CD14-positive monocyte (primary cell): ENCODE data around the gene ZNF423. TPM values are rescaled to one million over a fixed set of nuclear protein-coding genes. Genes with fewer than 3 reads are reported as not detected.
A peak's percentile ranks its signal among the peaks of the same experiment; 100 is the strongest.

ENCODE experiments used
- DNase-seq, 3 donors: peaks; one replicate each; pipeline ENCODE4 v3.0.0-alpha.2; 2011 to 2022
- H2AFZ ChIP-seq: 2 replicates; pipeline ENCODE4 v1.6.0; 2012; ENCODE audit warnings: mild to moderate bottlenecking, low read depth, low read length, inconsistent platforms; ENCODE audit not compliant: insufficient read depth, poor library complexity, severe bottlenecking
- H3K27ac ChIP-seq, 2 donors: 1 replicate in 1 of 2; 2 replicates in 1 of 2; pipeline ENCODE4 v1.5.1; 2012 to 2013; ENCODE audit warnings: low read length in 2 of 2, control low read depth in 1 of 2, inconsistent platforms in 1 of 2, low read depth in 1 of 2, mild to moderate bottlenecking in 1 of 2
- H3K27me3 ChIP-seq, 2 donors: one replicate each; pipeline versions ENCODE4 v1.6.0 to v1.6.1; 2011 to 2013; ENCODE audit warnings: low read length in 2 of 2; ENCODE audit not compliant: control insufficient read depth in 2 of 2, insufficient read depth in 2 of 2
- H3K36me3 ChIP-seq, 2 donors: replicated peaks in 1 of 2; 1 replicate in 1 of 2; 2 replicates in 1 of 2; pipeline versions ENCODE4 v1.5.1 to v1.6.1; 2012 to 2013; ENCODE audit warnings: low read length in 2 of 2, control low read depth in 1 of 2, inconsistent platforms in 1 of 2, mild to moderate bottlenecking in 1 of 2; ENCODE audit not compliant: insufficient read depth in 2 of 2, control insufficient read depth in 1 of 2
- H3K4me1 ChIP-seq, 2 donors: 1 replicate in 1 of 2; 2 replicates in 1 of 2; pipeline versions ENCODE4 v1.5.1 to v1.6.1; 2012 to 2013; ENCODE audit warnings: low read length in 2 of 2, control low read depth in 1 of 2, inconsistent platforms in 1 of 2, mild to moderate bottlenecking in 1 of 2, moderate library complexity in 1 of 2; ENCODE audit not compliant: insufficient read depth in 2 of 2, control insufficient read depth in 1 of 2
- H3K4me2 ChIP-seq: replicated peaks from 2 replicates; pipeline ENCODE3; 2012; ENCODE audit warnings: low read length, moderate library complexity, mild to moderate bottlenecking; ENCODE audit not compliant: poor library complexity, severe bottlenecking; ENCODE audit errors: extremely low read depth
- H3K4me3 ChIP-seq, 3 experiments: fragments of 200-600 bp in 1 of 3; sonication (generic) in 1 of 3; replicated peaks in 1 of 3; 1 replicate in 2 of 3; 2 replicates in 1 of 3; pipeline ENCODE4 v1.5.1; 2011 to 2013; ENCODE audit warnings: low read length in 3 of 3, mild to moderate bottlenecking in 3 of 3, control low read depth in 2 of 3, low read depth in 2 of 3, inconsistent platforms in 1 of 3, moderate library complexity in 1 of 3
- H3K79me2 ChIP-seq: 2 replicates; pipeline ENCODE4 v1.6.0; 2012; ENCODE audit warnings: mild to moderate bottlenecking, control low read depth, inconsistent platforms, low read length, moderate library complexity; ENCODE audit not compliant: insufficient read depth
- H3K9ac ChIP-seq: 2 replicates; pipeline ENCODE4 v1.6.0; 2017; ENCODE audit warnings: low read length, mild to moderate bottlenecking; ENCODE audit not compliant: insufficient read depth, poor library complexity, severe bottlenecking
- H3K9me3 ChIP-seq, 2 donors: replicated peaks in 1 of 2; 1 replicate in 1 of 2; 2 replicates in 1 of 2; pipeline versions ENCODE4 v1.5.1 to v1.6.1; 2012 to 2013; ENCODE audit warnings: low read length in 2 of 2, control low read depth in 1 of 2; ENCODE audit not compliant: control insufficient read depth in 1 of 2, insufficient read depth in 1 of 2
- H4K20me1 ChIP-seq: 2 replicates; pipeline ENCODE4 v1.6.0; 2012; ENCODE audit warnings: mild to moderate bottlenecking, low read length, control low read depth, moderate library complexity; ENCODE audit not compliant: insufficient read depth
- H3K27ac Mint-ChIP-seq, 7 donors: one replicate each; pipeline ENCODE4 v1.8.0; 2020; ENCODE audit warnings: mild to moderate bottlenecking in 7 of 7, mixed read lengths in 7 of 7, moderate library complexity in 6 of 7, inconsistent platforms in 2 of 7
- H3K27me3 Mint-ChIP-seq, 3 donors: one replicate each; pipeline ENCODE4 v1.8.0; 2021 to 2022; ENCODE audit warnings: low read depth in 3 of 3, mild to moderate bottlenecking in 3 of 3, mixed read lengths in 3 of 3, moderate library complexity in 3 of 3, inconsistent platforms in 1 of 3
- H3K36me3 Mint-ChIP-seq, 2 donors: one replicate each; pipeline ENCODE4 v1.8.0; 2020; ENCODE audit warnings: mixed read lengths in 2 of 2, inconsistent platforms in 1 of 2, mild to moderate bottlenecking in 1 of 2
- H3K4me1 Mint-ChIP-seq: one replicate; pipeline ENCODE4 v1.8.0; 2020; ENCODE audit warnings: mild to moderate bottlenecking, mixed read lengths
- H3K4me3 Mint-ChIP-seq, 2 donors: one replicate each; pipeline ENCODE4 v1.8.0; 2020; ENCODE audit warnings: mild to moderate bottlenecking in 2 of 2, mixed read lengths in 2 of 2, moderate library complexity in 1 of 2
- H3K9me3 Mint-ChIP-seq, 7 donors: one replicate each; pipeline ENCODE4 v1.8.0; 2020 to 2022; ENCODE audit warnings: mixed read lengths in 7 of 7, mild to moderate bottlenecking in 6 of 7, moderate library complexity in 6 of 7, inconsistent platforms in 2 of 7
- WGBS: methylation state at CpG from one replicate; pipeline ENCODE4 v1.1.5; 2013; ENCODE audit warnings: missing lambda C conversion rate; ENCODE audit not compliant: insufficient coverage; 5-methylcytosine and 5-hydroxymethylcytosine counted together
- intact Hi-C, 2 donors: fragments of 100-400 bp; cut with micrococcal nuclease; formaldehyde crosslinking; loops; one replicate each; pipeline versions ENCODE4 v1.15.0 to v1.15.1; 2023
- polyA plus RNA-seq, 3 donors: library from polyadenylated mRNA; depleted of rRNA in 1 of 3; unstranded in 2 of 3; stranded (reverse) in 1 of 3; fragments of 300-500 nt in 2 of 3; fragments of >200 nt in 1 of 3; fragmentation: Illumina TruSeq in 2 of 3; gene quantifications; 1 replicate in 2 of 3; 2 replicates in 1 of 3; pipeline ENCODE4 v1.2.3, GENCODE V29; 2012 to 2021
- TF ChIP-seq, protein P1 (sequence below): fragments of 200-600 bp; IDR thresholded peaks from one replicate; pipeline ENCODE4 v1.8.0; 2022; ENCODE audit warnings: antibody characterized with exemption, mild to moderate bottlenecking

ZNF423 gene
- polyA plus RNA-seq, 3 donors: not detected

DNA sequence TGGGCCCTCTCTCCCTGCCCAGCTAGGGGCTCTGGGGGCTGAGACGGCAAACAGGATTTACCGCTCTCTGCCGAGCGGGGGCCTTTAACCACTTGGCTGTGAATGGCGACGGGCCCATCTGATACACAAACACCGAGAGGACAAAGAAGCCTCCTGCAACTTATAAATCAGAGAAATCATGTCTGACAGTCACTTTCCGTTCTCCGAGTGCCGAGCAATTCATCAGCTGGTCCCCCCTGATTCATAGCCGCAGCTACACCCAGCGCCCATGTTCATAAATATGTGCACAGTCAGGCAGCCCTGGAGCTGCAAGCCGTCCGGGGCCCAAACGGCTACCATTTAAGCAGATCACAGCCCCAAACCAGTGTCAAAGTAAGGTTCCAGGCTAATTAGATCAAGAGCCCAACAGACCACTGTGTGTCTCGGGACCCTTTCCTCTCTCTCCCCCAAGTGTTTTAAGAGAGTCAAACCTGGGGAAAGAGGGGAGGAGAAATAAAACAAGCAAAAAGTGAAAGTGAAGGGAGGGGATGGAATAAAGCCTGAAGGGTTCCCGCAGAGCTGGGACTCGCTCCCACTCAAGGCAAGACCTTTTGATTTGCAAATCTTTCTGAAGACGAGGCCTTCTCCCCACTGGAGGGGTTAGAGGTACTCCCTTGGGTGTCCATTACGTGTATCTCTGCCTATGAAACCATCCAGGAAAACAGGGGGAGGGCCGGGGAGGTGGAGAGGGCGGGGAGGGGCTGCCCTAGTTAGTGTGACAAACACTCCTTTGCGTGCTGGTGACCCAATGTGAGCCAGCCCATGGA lies 327.6 kb downstream of the ZNF423 start:
- peak overlapping the region; percentile 83 for H3K4me2 ChIP-seq
- no peaks in the 10 kb centered on the region for H3K9me3 ChIP-seq
- Mint-ChIP-seq H3K9me3 (no peaks in the 10 kb centered on the region), H3K27ac (peak overlapping the region in 4 of 7 donors; percentile 46 to 77 (median 50)), H3K4me3 (peak overlapping the region; percentile 88 to 95), H3K4me1 (peaks cover 24% of the 10 kb centered on the region), H3K36me3 (peaks cover 0 to 2% of the 10 kb centered on the region in 2 donors), H3K27me3 (peaks cover 23 to 38% (median 25%) of the 10 kb centered on the region in 3 donors)
- no peaks in the 10 kb centered on the region for H4K20me1 ChIP-seq
- H3K4me3 ChIP-seq: peak overlapping the region; percentile 51 to 72 (median 66)
- no peaks in the 10 kb centered on the region for H3K79me2 ChIP-seq
- intact Hi-C loops: no loop called here
- peak overlapping the region in 1 of 2 donors; percentile 56 for H3K27ac ChIP-seq
- no peaks in the 10 kb centered on the region for H3K36me3 ChIP-seq
- peak in 1 of 3 donors; percentile 14 for DNase-seq
- TF ChIP-seq, protein P1, sequence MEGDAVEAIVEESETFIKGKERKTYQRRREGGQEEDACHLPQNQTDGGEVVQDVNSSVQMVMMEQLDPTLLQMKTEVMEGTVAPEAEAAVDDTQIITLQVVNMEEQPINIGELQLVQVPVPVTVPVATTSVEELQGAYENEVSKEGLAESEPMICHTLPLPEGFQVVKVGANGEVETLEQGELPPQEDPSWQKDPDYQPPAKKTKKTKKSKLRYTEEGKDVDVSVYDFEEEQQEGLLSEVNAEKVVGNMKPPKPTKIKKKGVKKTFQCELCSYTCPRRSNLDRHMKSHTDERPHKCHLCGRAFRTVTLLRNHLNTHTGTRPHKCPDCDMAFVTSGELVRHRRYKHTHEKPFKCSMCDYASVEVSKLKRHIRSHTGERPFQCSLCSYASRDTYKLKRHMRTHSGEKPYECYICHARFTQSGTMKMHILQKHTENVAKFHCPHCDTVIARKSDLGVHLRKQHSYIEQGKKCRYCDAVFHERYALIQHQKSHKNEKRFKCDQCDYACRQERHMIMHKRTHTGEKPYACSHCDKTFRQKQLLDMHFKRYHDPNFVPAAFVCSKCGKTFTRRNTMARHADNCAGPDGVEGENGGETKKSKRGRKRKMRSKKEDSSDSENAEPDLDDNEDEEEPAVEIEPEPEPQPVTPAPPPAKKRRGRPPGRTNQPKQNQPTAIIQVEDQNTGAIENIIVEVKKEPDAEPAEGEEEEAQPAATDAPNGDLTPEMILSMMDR: no peak
- 5% methylated on average over 15 of the region's 23 CpGs for WGBS
- peaks cover 3 to 17% of the 10 kb centered on the region in 2 donors for H3K27me3 ChIP-seq
- H3K4me1 ChIP-seq: peaks cover 4 to 9% of the 10 kb centered on the region in 2 donors
- peak overlapping the region; percentile 60 for H3K9ac ChIP-seq
- H2AFZ ChIP-seq: peak overlapping the region; percentile 87

DNA sequence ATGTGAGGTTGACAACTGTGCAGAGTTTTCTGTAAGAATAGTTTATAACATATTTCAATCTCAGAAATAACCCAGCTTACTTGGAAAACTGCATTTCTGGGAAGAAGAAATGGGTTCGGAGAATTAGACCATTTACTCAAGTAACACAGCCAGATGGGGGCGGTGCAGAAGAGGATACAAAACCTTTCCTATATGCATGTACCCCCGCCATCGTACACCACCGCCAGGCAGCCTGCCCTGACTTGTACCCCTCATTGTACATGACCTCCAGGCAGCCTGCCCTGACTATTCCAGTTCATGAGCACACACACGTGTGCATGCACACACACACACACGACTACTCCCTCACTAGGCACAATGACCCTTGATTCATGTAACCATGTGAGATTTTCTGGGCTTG lies 328.3 kb downstream of the ZNF423 start:
- Mint-ChIP-seq H3K9me3 (no peaks in the 10 kb centered on the region), H3K4me3 (peak overlapping the region; percentile 88 to 95), H3K4me1 (peaks cover 24% of the 10 kb centered on the region), H3K27me3 (peaks cover 23 to 38% (median 25%) of the 10 kb centered on the region in 3 donors), H3K27ac (peak overlapping the region in 2 of 7 donors; percentile 48 to 77), H3K36me3 (peaks cover 0 to 2% of the 10 kb centered on the region in 2 donors)
- intact Hi-C loops: no loop called here
- peaks cover 3 to 17% of the 10 kb centered on the region in 2 donors for H3K27me3 ChIP-seq
- H3K9me3 ChIP-seq: no peaks in the 10 kb centered on the region
- peaks cover 4 to 9% of the 10 kb centered on the region in 2 donors for H3K4me1 ChIP-seq
- TF ChIP-seq, protein P1: no peak
- no peak for DNase-seq
- no peaks in the 10 kb centered on the region for H4K20me1 ChIP-seq
- H3K9ac ChIP-seq: peak overlapping the region; percentile 60
- H3K4me2 ChIP-seq: peak overlapping the region; percentile 83
- H3K79me2 ChIP-seq: no peaks in the 10 kb centered on the region
- H3K27ac ChIP-seq: no peak overlapping the region
- peak overlapping the region; percentile 51 to 72 (median 66) for H3K4me3 ChIP-seq
- no peaks in the 10 kb centered on the region for H3K36me3 ChIP-seq
- peak overlapping the region; percentile 87 for H2AFZ ChIP-seq
- WGBS: 76% methylated on average over 5 of the region's 7 CpGs
